ENCODE data around the gene GJC2. TPM values are rescaled to one million over a fixed set of nuclear protein-coding genes. Genes with fewer than 3 reads are reported as not detected.

Gene GJC2
- total RNA-seq, 1 experiment from 2014 or later = 1.2 TPM

DNA sequence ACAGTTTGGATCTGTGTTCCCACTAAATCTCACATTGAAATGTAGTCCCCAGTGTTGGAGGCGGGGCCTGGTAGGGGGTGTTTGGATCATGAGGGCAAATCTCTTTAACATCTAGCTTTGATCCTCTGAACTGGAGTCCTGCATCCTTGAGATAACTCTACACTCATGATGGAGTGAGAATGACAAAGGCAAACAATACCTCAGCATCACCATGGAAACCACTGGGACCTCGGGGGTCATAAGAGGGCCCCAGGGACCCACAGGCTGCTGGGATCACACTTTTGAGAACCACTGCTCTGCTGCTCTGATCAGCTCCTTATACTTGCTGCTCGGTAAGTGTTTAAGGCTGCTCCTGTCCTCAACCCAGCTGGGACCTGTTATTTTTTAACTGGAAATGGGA is 44.7 kb downstream of the GJC2 start:
- TF ChIP-seq, protein P1, sequence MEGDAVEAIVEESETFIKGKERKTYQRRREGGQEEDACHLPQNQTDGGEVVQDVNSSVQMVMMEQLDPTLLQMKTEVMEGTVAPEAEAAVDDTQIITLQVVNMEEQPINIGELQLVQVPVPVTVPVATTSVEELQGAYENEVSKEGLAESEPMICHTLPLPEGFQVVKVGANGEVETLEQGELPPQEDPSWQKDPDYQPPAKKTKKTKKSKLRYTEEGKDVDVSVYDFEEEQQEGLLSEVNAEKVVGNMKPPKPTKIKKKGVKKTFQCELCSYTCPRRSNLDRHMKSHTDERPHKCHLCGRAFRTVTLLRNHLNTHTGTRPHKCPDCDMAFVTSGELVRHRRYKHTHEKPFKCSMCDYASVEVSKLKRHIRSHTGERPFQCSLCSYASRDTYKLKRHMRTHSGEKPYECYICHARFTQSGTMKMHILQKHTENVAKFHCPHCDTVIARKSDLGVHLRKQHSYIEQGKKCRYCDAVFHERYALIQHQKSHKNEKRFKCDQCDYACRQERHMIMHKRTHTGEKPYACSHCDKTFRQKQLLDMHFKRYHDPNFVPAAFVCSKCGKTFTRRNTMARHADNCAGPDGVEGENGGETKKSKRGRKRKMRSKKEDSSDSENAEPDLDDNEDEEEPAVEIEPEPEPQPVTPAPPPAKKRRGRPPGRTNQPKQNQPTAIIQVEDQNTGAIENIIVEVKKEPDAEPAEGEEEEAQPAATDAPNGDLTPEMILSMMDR (IDR thresholded peaks at IDR 0.05; ENCODE audit: unreplicated experiment) = no peak
- H3K27ac Mint-ChIP-seq (ENCODE audit: unreplicated experiment) = no peak overlapping the region
- H3K4me1 Mint-ChIP-seq (ENCODE audit: low read depth, unreplicated experiment) = no peaks in the 10 kb centered on the region
- intact Hi-C loops (cut with micrococcal nuclease; ENCODE audit: unreplicated experiment) = no loop called here
- H3K36me3 Mint-ChIP-seq (ENCODE audit: insufficient read depth, unreplicated experiment) = no peaks in the 10 kb centered on the region
- no peak for DNase-seq
- no peak overlapping the region for H3K4me3 Mint-ChIP-seq (ENCODE audit: low read depth, unreplicated experiment)
- peaks cover 15% of the 10 kb centered on the region for H3K27me3 Mint-ChIP-seq (ENCODE audit: unreplicated experiment)
- BruUV-seq (replicated peaks) = no TSS peak
- CTCF ChIA-PET = no interaction called here
- H3K9me3 Mint-ChIP-seq (ENCODE audit: low read depth, unreplicated experiment) = peaks cover 8% of the 10 kb centered on the region

DNA sequence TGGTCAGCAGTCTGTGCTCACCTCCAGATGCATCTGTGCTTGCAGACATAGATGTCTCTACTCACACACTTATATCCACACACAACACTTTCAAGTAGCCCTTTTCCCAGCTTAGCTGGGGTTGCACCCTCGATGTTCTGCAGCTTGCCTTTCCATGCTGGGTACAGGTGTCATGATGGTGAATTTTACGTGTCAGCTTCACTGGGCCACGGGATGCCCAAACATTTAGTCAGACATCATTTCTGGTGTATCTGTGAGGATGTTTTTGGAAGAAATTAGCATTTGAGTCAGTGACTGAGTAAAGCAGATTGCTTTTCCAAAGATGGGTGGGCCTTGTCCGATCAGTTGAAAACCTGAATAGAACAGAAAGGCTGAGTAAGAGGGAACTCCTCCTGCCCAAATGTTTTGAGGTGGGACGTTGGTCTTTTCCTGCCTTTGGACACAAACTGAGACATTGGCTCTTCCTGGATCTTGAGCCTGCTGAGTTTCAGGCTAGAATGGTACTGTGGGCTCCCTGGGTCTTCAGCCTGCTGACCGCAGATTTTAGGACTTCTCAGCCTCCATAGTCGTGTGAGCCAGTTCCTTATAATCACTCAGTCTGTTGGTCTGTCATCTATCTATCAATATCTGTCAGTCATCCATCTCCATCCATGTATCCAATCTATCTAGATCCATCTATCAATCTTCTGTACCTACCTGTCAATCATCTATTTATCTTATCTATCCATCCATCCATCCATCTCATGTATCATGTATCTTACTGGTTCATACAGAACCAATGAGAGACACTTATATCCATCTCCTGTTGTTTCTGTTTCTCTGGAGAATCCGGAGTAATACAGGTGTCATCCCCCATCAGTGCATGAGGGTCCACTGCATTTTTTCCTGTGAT is 45.4 kb downstream of the GJC2 start:
- CTCF ChIA-PET = interaction anchor here (0.6 kb wide), 1 partner anchor 54 kb away, joined by 3 read pairs; no protein-coding TSS in a partner anchor
- H3K27me3 Mint-ChIP-seq (ENCODE audit: unreplicated experiment) = peaks cover 15% of the 10 kb centered on the region
- no TSS peak for BruUV-seq (replicated peaks)
- H3K36me3 Mint-ChIP-seq (ENCODE audit: insufficient read depth, unreplicated experiment) = no peaks in the 10 kb centered on the region
- TF ChIP-seq, protein P1 (IDR thresholded peaks at IDR 0.05; ENCODE audit: unreplicated experiment) = no peak
- H3K4me3 Mint-ChIP-seq (ENCODE audit: low read depth, unreplicated experiment) = no peak overlapping the region
- H3K9me3 Mint-ChIP-seq (ENCODE audit: low read depth, unreplicated experiment) = peaks cover 10% of the 10 kb centered on the region
- no peaks in the 10 kb centered on the region for H3K4me1 Mint-ChIP-seq (ENCODE audit: low read depth, unreplicated experiment)
- DNase-seq = no peak
- intact Hi-C loops (cut with micrococcal nuclease; ENCODE audit: unreplicated experiment) = no loop called here
- no peak overlapping the region for H3K27ac Mint-ChIP-seq (ENCODE audit: unreplicated experiment)

DNA sequence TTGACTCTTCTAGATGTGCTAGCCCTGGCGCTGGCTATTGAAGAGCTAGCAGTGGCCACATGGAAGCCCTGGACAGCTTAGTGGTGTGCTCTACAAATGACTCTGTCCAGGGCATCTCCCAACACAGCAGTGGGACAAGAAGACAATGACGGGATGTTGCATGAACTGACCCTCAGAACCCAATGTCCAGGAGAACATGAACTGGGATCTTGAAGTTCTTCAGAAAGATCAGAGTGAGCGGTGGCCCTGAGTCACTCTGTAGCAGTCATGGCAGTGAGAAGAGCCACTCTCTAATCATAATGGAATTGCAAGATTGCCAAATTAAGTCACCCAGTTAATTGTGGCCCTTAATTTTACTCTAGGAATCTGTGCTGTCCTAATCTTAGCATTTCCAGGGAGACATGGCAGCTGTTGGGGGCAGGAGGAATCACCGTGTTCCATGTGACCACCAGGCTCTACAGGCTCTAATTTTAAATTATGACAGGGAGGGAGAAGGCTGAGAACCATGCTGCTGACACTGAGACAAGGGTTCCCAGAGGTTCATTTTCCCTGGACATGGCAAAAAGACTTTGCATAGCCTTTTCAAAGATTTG is 47.9 kb downstream of the GJC2 start:
- no TSS peak for BruUV-seq (replicated peaks)
- peaks cover 15% of the 10 kb centered on the region for H3K27me3 Mint-ChIP-seq (ENCODE audit: unreplicated experiment)
- no peaks in the 10 kb centered on the region for H3K36me3 Mint-ChIP-seq (ENCODE audit: insufficient read depth, unreplicated experiment)
- DNase-seq = no peak
- no peaks in the 10 kb centered on the region for H3K4me1 Mint-ChIP-seq (ENCODE audit: low read depth, unreplicated experiment)
- TF ChIP-seq, protein P1 (IDR thresholded peaks at IDR 0.05; ENCODE audit: unreplicated experiment) = no peak
- H3K9me3 Mint-ChIP-seq (ENCODE audit: low read depth, unreplicated experiment) = peaks cover 14% of the 10 kb centered on the region
- CTCF ChIA-PET = no interaction called here
- no peak overlapping the region for H3K4me3 Mint-ChIP-seq (ENCODE audit: low read depth, unreplicated experiment)
- intact Hi-C loops (cut with micrococcal nuclease; ENCODE audit: unreplicated experiment) = no loop called here
- H3K27ac Mint-ChIP-seq (ENCODE audit: unreplicated experiment) = no peak overlapping the region

DNA sequence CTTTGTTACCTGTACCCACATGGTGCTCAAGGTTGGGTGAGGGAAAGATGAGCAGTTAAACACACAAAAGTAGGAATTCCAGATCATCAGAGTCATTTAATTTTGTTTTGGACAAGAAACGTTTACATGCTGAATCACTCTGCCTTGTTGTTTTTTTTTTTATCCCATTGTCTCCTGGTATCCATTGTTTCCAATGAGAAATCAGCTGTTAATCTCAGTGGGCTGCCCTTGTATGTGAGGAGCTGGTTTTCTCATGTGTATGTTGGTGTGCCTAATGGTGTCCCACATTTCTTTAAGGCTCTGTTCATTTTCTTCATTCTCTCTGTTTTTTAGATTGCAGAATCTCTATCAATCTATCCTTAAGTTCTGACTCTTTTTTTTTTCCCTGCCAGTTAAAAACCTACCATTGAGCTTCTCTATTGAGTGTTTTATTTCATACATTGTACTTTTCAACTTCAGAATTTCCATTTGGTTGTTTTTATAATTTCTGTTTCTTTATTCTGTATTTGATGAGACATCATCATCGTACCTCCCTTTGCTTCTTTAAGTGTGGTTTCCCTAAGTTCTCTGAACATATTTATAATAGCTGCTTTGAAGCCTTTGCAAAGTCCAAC is 49.4 kb downstream of the GJC2 start:
- CTCF ChIA-PET = no interaction called here

More for the DNA sequence above, 49.4 kb downstream of the GJC2 start:
- DNase-seq = no peak
- no peaks in the 10 kb centered on the region for H3K36me3 Mint-ChIP-seq (ENCODE audit: insufficient read depth, unreplicated experiment)
- H3K9me3 Mint-ChIP-seq (ENCODE audit: low read depth, unreplicated experiment) = peaks cover 14% of the 10 kb centered on the region
- H3K4me1 Mint-ChIP-seq (ENCODE audit: low read depth, unreplicated experiment) = no peaks in the 10 kb centered on the region
- H3K4me3 Mint-ChIP-seq (ENCODE audit: low read depth, unreplicated experiment) = no peak overlapping the region
- intact Hi-C loops (cut with micrococcal nuclease; ENCODE audit: unreplicated experiment) = no loop called here
- no TSS peak for BruUV-seq (replicated peaks)
- H3K27me3 Mint-ChIP-seq (ENCODE audit: unreplicated experiment) = peaks cover 15% of the 10 kb centered on the region
- TF ChIP-seq, protein P1 (IDR thresholded peaks at IDR 0.05; ENCODE audit: unreplicated experiment) = no peak
- no peak overlapping the region for H3K27ac Mint-ChIP-seq (ENCODE audit: unreplicated experiment)
